CD4-positive, alpha-beta T cell treated with Interleukin-4 for 1 hour (primary cell): ENCODE data around the gene MYO1D.
A peak's percentile ranks its signal among the peaks of the same experiment; 100 is the strongest.
"Not testable (repeated sequence)": the region's sequence is repeated elsewhere in the genome, so short reads cannot be mapped to it uniquely, and the experiment has no call there.

Source experiments
- DNase-seq, 2 donors: peaks; one replicate each; pipeline ENCODE4 v3.0.0-alpha.2; 2020 to 2022

The MYO1D gene

DNA sequence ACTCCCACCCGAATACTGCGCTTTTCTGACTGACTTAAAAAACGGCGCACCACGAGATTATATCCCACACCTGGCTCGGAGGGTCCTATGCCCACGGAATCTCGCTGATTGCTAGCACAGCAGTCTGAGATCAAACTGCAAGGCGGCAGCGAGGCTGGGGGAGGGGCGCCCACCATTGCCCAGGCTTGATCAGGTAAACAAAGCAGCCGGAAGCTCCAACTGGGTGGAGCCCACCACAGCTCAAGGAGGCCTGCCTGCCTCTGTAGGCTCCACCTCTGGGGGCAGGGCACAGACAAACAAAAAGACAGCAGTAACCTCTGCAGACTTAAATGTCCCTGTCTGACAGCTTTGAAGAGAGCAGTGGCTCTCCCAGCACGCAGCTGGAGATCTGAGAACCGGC lies 10.5 kb upstream of the MYO1D start:
- not testable (repeated sequence) for DNase-seq

DNA sequence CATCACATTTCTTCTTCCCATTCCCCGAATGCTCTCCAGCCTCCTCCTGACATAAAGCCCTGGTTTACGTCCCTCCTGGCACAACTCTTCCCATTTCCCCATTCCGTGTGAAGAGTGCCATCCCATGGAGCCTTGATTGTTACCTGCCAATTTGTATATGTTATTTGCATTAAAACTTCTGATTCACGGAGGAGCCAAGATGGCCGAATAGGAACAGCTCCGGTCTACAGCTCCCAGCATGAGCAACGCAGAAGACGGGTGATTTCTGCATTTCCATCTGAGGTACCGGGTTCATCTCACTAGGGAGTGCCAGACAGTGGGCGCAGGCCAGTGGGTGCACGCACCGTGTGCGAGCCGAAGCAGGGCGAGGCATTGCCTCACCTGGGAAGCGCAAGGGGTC lies 10.0 kb upstream of the MYO1D start:
- DNase-seq, result not testable (repeated sequence)

DNA sequence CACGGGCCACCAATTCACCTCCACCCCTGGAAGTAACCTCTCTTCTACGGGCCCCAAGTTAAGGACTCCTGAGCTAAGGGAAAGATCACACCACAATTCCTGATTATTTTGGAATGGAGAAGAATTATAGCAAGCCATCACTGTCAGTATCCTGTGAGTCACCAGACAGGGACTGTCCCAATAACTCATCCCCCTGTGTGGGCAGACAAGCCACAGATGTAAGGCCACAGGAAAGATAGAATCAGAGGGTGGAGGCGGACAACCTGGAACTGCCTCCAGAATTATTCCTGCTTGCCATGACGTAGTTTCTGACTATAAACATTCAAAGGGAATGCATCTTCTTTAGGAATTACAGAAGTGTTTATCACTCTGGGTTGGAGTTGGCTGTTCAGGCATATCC lies 5.8 kb upstream of the MYO1D start:
- DNase-seq, result no peak

DNA sequence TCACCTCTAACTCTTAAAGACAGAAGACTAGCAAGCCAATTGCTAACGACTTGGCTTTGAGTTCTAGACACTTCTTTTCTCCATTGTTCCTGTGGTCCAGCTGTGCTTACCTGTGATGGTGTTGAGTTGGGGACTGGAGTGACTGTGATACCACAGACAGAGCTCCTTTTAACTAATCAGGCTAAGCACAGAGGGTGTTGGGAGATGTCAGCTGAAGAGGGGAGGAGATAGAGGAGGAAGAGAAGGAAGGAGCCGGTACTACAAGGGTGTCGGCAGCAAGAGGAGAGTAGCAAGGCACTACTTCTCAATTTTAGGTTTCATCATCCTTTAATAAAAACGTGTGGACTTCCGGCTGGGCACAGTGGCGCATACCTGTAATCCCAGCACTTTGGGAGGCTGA lies 5.1 kb upstream of the MYO1D start:
- DNase-seq, result no peak

DNA sequence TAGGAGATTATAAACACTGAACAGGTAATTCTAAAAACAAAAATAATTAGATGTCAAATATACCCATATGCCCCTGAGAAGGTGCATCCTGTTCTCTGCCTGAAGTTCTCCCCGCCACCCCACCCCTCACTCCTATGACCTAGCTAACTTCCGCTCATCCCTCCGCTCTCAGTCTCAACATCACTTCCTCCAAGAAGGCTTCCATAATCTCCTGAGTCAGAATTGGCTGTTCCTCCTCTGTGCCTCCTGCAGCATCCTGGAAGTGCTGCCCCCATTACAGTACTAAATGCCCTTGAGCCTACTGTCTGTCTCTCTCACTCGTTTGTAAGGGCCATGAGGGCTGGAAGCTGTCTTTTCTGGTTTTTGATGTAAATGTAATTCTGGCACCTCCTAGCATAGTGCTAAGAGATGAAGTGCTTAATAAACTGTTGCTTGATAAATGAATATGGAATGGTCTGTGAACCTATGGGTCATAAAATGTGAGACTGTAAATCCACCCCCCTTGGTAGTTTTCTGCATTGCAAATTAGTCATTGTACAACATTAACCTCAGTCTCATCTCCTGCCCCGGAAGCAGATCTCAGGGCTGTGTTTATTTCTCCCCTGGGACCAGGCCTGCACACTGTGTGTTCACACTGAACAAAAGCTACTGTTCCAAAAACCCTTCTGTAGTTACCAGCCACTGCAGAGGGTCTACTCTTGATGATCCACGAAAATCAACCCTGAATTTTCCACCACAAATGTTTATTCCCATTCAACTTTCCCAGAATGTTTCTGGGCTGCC lies 3.9 kb upstream of the MYO1D start:
- no peak for DNase-seq

DNA sequence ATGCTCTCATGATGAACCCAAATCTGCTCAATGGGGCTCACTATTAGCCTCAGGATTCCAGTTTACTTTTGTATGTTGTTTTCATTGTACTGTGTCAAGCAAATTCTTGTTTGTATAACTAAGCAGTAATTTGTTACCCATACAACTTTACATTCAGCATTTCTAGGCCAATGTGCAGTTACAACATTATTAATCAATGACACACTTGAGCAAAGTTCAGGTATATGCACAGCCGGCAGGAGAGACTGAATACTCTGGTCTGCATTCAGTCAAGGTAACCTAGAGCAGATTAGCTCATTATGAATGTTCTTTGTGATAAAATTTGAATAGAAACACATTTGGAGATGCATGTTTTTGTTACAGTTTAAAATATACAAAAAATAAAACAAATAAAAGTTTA lies 2.2 kb upstream of the MYO1D start:
- no peak for DNase-seq

DNA sequence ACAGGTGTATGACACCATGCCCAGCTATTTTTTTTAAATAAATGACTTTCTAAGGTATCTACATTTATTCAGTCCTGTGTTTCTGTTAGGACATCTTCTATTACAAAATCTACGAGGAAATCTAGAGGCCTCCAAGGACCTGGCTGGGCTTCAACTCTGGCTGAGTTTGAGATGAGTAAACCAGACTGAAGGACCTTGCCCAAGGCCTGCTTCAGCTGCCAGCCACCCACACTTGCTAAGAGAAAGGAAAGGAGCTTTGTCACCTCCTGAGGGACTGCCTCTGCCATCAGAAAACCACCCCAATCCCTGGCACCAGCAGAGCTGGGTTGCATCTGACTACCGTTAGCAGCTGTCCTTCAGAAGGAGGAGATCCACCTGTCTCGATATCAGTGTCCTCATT lies 1.3 kb upstream of the MYO1D start:
- no peak for DNase-seq

DNA sequence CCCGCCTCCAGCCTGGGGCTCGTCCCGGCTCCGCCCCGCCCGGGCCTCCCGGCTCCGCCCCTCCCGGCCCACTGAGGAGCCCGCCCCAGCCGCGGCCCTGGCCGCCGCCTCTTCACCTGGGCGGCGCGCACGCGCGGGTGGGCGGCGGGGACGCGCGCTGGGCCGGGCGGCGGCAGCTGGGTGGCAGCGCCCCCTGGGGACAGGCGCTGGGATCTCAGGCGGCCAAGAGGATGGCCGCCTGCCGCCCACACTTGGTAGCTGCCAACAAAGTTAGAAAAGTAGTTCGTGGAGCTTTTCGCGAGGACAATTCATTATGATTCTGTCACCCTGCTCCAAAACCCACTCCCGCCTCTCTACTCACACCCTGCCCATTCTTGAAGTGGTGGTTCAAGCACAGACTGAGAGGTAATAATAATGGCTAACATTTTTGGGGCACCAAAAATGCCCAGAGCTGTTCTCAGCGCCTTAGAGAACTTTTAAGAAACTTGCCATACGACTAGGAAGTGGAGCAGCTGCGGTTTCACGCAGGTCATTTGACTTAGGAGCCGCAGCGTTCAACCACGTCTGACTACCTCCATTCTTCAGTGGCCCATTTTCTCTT lies 340 bp upstream of the MYO1D start:
- peak; percentile 92 to 93 for DNase-seq

DNA sequence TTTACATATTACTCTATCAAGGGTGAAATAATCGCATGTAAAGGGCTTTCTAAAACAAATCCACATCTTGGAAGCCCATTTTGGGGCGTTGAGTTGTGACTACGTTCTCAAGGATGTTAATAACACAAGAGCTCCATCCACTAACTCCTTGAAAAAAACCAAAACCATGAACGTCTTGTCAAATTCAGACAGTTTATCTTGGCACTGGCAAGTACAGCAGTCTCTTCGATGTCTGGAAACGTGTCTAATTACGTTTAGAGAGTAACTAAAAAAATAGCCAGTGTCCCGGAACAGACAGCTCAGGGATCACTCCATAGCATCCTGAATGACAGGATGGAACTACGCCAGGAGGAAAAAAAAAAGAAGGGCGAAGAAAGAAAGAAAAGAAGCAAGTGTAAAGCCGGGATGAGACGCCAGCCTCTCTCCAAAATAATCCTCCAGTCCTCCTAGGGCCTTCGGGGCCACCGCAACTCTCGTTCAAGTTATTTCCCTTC lies 954 bp downstream of the MYO1D start:
- no peak for DNase-seq

DNA sequence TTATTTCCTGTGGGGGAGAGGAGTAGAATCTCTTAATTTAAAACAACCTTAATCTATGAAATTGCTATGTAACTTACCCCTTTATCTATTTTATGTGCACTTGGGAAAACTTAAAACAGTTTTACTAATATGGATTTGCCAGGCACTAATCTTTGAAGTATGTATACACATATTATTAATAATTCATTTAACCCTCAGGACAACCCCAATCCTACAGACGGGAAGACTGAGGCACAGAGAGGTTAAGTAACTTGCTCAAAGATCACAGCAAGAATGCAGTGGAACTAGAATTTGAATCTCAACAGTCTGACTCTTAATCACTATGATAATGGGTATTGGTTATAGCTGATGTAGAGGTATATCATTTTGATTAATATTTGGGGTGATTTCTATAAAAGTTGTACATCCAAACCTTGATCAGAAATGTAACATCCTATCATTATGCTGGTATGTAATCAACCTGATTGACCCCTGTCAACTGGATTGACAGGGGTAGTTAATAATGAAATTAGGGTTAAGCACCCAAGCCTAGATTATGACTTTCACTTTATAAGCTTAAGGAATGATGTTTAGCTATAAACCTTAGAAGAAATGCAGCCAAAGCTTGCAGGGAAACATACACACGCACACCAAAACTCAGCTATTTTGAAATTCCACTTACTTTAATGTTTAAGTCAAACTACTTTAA lies 1.6 kb downstream of the MYO1D start:
- no peak for DNase-seq

DNA sequence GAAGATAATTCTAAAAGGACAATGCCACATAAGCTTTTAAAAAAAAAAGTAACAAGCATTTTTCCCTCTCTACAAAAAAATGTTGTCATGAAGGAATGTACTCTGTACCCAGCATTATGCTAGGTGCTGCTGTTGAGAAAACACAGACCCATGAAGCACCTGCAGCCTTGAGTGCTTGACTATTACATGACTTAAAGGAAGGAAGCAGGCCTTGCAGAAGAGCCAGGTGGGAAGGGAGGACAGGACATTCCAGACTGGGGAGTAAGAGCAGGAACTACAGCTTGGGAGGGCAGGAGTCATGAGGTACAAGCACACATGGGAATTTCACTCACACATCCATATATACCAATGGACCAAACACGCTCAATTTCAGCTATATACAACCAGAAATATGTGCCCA lies 3.8 kb downstream of the MYO1D start:
- no peak for DNase-seq

DNA sequence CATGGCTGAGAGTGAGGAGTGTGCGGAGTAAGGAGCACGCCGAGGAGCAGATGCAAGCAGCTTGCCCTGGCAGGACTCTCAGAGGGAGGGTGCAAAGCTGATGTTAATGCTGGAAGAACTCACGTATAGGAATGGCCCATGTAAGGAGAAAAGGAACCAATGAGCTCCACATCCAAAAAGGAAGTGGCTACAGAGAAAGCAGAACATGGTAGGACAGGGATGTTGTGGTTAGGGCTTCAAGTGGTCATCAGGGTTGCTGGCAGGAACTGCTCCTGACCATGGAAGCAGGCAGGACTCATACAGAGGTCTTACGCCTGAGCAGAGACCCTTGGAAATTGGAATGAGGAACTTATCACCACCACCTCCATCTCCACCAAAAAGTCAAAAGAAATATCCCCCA lies 5.2 kb downstream of the MYO1D start:
- DNase-seq, result peak in 1 of 2 donors; percentile 15

DNA sequence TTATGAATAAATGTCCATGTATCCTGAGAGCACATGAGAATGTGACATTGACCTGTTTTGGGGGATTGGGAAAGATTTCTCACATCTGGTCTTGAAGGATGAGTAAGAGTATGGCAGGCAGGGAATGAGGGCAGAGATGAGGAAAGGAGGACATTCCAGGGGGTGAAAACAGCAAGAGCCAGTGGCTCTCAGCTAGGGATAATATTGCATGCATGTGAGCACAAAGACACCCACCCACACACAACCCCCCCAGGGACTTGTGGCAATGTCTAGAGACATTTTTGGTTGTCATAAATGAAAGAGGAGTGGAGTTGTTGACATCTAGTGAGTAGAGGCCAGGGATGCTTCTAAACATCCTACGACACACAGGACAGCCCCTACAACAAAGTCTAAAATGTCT lies 6.0 kb downstream of the MYO1D start:
- DNase-seq, result no peak

DNA sequence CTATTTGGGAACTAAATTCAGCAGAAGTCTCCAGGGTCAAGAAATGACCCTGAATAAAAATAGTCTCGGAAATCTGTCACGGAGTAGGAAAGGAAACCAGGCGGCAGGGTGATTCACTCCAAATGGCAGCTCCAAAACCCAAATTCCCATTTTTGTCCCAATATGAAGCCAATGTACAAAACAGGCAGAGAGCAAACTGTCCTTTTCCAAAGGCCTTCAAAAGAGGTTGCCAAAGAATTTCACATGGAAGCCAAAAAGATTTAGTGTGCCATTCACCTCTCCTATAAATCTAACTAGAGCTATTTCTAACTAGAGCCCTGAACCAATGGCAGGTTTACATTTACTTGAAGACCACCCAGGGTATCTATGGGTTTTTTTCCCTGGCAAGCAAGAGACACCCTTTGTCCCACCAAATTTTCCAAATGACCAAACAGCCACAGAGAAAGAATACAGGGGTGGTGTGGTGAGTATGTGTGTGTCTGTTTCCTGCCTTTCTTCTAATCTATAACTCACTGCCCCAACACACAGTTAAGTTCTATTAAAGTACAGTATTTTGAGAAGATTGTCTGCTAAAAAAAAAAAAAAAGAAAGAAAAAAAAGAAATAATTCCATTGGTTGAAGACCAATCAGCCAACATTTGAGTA lies 6.8 kb downstream of the MYO1D start:
- DNase-seq, result no peak

DNA sequence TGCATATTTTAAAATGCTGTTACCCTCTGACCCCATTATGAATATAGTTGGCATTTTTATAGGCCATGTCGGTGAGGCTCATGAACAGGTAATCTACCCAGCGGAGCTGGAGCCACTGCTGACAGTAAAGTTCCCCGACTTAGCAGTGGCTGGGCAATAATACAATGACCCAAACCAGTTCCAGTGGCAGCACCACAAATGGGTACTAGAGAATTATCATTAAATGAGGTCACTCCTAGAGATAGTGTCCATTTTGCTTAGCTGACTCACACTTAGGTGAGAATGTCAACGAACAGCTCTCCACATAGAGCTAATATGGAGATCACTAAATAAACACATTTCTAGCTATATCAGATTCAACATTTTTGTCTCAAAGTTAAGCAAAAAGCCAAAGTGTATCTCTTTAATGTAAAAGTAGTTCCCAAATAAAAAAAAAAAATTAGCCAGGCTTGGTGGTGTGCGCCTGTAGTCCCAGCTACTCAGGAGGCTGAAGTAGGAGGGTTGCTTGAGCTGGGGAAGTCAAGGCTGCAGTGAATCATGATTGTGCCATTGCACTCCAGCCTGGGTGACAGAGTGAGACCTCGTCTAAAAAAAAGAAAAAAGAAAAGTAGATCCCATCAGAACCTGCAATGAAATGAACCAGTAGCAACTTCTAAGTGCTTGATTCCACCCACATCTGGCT lies 7.4 kb downstream of the MYO1D start:
- no peak for DNase-seq

DNA sequence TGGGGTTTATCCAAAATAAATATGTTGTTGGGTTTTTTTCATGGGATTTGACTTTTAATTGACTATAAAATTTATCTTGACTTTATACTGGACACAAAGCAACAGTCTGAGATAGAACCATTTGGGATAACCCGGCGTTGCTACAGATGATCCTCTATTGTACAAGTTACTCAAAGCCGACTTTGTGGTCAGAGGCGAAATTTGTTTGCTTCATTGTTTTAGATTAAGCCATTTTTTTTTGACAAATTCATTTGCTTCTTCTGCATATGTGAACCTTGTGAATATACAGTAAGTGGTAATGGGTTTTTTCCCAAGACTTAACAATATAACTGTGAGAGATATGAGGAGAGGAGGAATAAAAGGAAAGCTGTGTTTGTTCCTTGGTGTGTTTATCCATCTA lies 11.8 kb downstream of the MYO1D start:
- DNase-seq, result no peak

DNA sequence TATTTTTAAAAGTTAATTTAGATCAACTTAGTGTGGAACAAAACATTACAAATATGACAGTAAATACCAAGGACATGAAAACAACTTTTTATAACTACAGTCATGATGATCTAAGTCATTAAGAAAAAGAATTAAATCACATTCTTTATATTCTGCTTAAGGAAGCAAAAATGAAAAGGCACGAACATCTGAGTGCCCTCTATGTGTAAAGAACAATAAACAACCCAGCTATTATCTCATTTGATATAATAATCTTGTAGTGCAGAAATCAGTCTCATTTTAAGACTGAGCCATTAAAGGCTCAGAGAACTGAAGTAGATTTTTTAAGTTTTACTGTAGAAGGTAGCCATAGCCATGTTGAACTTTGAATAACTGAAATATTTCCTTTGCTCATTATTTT lies 13.4 kb downstream of the MYO1D start:
- no peak for DNase-seq

DNA sequence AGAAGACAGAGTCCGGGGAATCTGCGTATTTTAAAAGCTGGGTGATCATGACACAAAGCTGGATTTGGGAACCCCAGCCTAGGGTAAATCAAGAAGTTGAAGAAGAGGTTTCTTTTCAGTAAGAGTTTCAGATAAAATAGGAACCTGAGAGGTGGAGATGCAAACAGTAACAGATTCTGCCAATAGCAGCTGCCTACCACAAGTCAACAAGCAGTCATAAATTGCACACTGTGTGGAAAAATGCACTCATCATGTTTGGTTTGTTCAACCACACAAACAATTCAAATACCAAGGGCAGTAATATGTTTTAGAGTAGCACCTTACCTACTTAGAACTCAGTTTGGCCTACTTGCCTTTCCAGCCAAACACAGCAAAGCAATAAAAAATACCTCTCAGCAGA lies 14.0 kb downstream of the MYO1D start:
- DNase-seq, result no peak

DNA sequence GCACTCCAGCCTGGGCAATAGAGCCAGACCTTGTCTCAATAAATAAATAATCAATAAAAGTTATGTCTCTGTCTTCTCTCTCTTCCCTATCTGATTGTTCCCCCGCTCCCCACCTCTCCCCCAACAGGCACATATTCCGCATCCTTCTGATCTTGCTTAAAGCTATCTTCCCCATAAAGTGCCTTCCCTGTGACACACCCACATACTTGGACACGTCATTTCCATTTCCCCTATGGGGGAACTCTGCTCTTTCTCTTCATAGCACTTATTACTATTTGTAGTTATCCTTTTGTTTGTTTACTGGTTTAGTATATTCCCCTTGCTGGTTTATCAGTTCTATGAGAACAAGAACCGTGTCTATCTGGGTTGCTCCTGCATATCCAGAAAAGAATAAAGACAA lies 14.9 kb downstream of the MYO1D start:
- DNase-seq, result no peak

DNA sequence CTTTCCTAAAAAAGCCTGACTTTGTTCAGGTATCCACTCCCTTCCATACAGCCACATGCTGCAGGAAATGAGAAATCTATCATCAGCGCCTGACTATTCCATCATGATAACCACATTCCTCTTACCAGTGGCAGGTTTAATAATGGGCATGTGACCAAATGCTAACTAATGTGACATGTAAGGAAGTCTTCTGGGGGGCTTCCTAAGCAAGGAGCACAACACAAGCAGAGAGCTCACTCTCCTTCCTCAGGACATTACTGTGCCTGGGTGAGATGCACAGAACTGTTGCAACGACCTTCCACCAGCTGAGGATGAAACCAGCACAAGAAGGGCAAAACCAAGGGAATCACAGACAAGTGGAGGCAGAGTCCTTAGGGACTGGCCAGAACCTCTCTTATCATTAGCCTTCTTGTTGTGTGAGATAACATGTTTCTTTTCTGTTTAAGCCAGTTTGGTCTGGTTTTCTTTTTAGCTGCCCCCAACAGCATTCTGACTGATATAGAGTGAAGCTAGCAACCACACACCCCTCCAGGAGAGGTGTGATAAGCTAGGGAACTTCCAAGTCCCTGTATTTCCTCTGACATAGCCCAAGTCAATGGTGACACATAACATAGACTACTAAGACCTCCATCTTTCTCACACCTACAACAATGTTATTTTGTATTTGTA lies 16.9 kb downstream of the MYO1D start:
- DNase-seq, result no peak

DNA sequence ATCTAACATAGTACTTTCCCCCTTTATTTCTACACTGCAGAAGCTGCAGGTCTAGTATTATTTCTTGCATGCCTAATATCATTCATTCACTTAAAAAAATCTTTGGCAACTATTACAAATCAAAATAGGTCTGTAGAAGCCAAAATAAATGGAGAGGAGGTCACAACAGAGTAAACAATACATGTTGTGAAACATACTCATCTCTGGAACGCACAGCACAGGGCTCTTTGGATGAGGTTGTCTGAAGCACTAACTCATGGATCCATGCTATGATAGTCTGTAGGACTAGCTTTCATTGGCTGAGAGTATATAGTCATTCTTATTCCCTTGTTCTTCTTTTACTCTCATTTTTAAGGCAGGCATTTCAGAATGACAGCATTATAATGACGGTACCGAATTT lies 21.3 kb downstream of the MYO1D start:
- DNase-seq, result no peak

DNA sequence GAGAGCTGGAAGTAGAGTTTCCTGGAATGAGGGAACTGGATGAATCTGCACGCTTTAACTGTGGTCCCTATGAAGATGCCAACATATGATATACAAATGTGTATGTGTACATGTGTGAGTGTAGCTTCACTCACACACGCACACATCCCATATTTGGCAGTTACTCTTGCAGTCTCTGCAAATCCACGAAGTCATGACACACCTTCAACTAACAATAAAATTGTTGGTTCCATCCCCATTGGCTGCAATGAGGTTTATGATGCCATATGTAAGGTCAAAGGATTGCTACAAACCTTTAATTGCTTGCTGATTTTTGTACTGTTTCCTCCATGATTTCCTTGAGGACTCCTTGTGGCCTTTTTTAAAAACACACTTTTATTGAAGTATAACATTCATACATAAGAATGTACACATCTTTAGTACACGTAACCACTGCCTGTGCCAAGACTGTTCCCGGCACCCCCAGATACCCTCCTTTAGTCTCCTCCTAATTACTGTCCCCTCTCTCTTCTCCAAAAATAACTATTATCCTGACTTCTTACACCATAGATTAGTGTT lies 22.0 kb downstream of the MYO1D start:
- no peak for DNase-seq
